ENCODE data around the gene ACBD5.

GRCh38 chr10:27225642-27226257 lies 14.8 kb downstream of the ACBD5 start:
- TF ChIP-seq, protein P1, sequence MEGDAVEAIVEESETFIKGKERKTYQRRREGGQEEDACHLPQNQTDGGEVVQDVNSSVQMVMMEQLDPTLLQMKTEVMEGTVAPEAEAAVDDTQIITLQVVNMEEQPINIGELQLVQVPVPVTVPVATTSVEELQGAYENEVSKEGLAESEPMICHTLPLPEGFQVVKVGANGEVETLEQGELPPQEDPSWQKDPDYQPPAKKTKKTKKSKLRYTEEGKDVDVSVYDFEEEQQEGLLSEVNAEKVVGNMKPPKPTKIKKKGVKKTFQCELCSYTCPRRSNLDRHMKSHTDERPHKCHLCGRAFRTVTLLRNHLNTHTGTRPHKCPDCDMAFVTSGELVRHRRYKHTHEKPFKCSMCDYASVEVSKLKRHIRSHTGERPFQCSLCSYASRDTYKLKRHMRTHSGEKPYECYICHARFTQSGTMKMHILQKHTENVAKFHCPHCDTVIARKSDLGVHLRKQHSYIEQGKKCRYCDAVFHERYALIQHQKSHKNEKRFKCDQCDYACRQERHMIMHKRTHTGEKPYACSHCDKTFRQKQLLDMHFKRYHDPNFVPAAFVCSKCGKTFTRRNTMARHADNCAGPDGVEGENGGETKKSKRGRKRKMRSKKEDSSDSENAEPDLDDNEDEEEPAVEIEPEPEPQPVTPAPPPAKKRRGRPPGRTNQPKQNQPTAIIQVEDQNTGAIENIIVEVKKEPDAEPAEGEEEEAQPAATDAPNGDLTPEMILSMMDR (IDR thresholded peaks at IDR 0.05; ENCODE audit: insufficient read depth, low read depth, low read length): no peak
- TF ChIP-seq EZH2 (IDR thresholded peaks at IDR 0.05; ENCODE audit: insufficient read depth, low read length): no peak
